ENCODE results near the gene DAPK2.

Gene DAPK2

DNA sequence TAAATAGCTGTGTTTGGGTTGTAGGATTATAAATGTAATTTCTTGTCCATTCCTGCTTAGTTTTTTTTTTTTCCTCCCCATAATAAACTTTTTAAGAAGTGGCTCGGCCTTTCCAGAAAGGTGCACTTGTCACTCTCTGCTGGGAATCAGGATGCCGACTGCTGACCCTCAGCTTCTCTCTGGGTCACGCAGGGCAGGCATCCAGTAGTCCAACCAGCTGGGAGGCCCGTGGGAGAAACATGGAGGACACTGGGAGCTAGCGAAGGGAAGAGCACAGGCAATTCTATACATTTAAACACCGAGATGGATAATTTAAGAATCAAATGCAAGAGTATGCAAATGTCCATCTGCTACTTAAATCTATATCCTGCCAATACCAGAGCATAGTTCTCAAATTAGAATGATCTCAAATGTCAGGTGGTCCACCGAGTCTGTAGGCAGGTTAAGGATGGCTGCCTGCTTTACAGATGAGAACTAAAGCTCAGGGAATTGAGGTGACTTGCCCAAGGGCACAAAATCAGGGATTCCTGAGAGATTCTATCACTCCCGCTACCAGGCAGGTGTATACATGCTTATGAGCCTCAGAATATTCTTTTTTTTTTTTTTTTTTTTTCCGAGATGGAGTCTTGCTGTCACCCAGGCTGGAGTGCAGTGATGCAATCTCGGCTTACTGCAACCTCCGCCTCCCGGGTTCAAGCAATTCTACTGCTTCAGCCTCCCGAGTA is 64.5 kb downstream of the DAPK2 start:
- TF ChIP-seq TAF1 (IDR thresholded peaks at IDR 0.05; ENCODE audit: low read depth) (no peak), NFIC (IDR thresholded peaks at IDR 0.05) (no peak), CREB1 (IDR thresholded peaks at IDR 0.05; ENCODE audit: low read depth) (no peak), EGR1 (IDR thresholded peaks at IDR 0.05) (no peak), ZBTB7A (IDR thresholded peaks at IDR 0.05; ENCODE audit: low read depth) (no peak)
- TF ChIP-seq, protein P1, sequence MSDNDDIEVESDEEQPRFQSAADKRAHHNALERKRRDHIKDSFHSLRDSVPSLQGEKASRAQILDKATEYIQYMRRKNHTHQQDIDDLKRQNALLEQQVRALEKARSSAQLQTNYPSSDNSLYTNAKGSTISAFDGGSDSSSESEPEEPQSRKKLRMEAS (IDR thresholded peaks at IDR 0.05): no peak

DNA sequence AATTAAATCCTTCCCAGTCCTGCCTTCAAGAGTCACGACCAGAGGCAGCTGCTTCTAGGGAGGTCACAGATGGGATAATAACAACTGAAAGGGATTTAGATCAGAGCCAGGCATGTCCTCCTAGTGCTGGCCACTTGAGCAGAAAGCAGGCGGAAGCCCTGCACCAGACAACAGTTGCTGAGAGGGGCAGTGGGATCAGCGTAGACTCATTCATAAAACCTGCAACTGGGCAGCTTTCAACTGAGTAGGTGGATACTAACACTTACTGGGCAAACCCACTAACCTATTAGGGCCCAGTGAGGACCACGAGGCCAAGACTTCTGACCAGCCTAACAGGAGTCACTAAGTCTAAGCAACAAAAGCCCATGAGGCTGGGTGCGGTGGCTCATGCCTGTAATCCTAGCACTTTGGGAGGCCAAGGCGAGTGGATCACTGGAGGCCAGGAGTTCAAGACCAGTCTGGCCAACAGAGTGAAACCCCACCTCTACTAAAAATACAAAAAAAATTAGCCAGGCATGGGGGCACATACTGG is 67.0 kb downstream of the DAPK2 start:
- TF ChIP-seq, protein P1 (IDR thresholded peaks at IDR 0.05): no peak
- TF ChIP-seq FOXM1 (IDR thresholded peaks at IDR 0.05; ENCODE audit: borderline replicate concordance, low read depth): no peak
- no peak for TF ChIP-seq TCF12 (IDR thresholded peaks at IDR 0.05; ENCODE audit: low read depth)
- no peak for TF ChIP-seq CREB1 (IDR thresholded peaks at IDR 0.05; ENCODE audit: low read depth)
- TF ChIP-seq EP300 (IDR thresholded peaks at IDR 0.05; ENCODE audit: borderline replicate concordance): no peak
- TF ChIP-seq RAD21 (IDR thresholded peaks at IDR 0.05; ENCODE audit: low read depth): no peak
- TF ChIP-seq NFIC (IDR thresholded peaks at IDR 0.05): no peak
- no peak for TF ChIP-seq TEAD4 (IDR thresholded peaks at IDR 0.05)
- TF ChIP-seq YY1 (IDR thresholded peaks at IDR 0.05; ENCODE audit: low read depth): no peak
- no peak for TF ChIP-seq TAF1 (IDR thresholded peaks at IDR 0.05; ENCODE audit: low read depth)
- TF ChIP-seq, protein P2, sequence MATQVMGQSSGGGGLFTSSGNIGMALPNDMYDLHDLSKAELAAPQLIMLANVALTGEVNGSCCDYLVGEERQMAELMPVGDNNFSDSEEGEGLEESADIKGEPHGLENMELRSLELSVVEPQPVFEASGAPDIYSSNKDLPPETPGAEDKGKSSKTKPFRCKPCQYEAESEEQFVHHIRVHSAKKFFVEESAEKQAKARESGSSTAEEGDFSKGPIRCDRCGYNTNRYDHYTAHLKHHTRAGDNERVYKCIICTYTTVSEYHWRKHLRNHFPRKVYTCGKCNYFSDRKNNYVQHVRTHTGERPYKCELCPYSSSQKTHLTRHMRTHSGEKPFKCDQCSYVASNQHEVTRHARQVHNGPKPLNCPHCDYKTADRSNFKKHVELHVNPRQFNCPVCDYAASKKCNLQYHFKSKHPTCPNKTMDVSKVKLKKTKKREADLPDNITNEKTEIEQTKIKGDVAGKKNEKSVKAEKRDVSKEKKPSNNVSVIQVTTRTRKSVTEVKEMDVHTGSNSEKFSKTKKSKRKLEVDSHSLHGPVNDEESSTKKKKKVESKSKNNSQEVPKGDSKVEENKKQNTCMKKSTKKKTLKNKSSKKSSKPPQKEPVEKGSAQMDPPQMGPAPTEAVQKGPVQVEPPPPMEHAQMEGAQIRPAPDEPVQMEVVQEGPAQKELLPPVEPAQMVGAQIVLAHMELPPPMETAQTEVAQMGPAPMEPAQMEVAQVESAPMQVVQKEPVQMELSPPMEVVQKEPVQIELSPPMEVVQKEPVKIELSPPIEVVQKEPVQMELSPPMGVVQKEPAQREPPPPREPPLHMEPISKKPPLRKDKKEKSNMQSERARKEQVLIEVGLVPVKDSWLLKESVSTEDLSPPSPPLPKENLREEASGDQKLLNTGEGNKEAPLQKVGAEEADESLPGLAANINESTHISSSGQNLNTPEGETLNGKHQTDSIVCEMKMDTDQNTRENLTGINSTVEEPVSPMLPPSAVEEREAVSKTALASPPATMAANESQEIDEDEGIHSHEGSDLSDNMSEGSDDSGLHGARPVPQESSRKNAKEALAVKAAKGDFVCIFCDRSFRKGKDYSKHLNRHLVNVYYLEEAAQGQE (IDR thresholded peaks at IDR 0.05; ENCODE audit: low read depth): no peak
- no peak for TF ChIP-seq CEBPB (IDR thresholded peaks at IDR 0.05)
- no peak for TF ChIP-seq EGR1 (IDR thresholded peaks at IDR 0.05)
- TF ChIP-seq, protein P3, sequence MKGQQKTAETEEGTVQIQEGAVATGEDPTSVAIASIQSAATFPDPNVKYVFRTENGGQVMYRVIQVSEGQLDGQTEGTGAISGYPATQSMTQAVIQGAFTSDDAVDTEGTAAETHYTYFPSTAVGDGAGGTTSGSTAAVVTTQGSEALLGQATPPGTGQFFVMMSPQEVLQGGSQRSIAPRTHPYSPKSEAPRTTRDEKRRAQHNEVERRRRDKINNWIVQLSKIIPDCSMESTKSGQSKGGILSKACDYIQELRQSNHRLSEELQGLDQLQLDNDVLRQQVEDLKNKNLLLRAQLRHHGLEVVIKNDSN (IDR thresholded peaks at IDR 0.05): no peak

DNA sequence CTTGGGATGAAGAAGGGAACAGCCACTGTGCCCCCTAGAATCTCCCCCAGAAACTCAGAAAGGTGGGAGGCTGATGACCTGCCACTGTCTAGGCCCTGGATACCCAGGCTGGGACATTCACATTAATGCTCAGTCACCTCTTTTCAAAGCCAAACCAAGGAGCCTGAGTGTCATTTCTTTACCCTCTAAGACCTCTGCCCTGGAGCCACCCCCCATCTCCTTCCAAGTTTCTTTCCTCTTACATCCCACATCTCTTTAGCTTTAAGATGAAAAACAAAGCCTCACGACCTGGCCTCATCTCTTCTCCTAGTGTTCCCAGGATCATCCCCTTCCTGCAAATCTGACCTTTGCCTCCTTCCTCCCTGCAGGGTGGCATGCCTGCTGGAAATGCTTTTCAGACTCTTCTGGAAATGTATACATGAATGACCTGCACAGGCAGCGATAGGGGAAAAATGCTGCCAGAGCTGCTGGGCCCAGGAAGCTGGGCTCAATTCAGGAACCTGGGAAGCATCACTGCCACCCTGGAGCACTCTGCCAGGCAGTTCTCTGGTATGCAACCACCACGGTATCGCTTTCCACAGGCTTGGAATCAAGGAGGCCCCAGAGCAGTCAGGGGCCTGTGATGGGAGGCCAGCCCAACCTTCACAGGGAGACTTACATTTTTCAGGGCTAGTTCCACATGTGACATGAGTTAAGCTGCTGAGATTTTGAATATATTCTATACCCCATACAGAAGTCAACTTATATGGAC is 67.6 kb downstream of the DAPK2 start:
- TF ChIP-seq FOXM1 (IDR thresholded peaks at IDR 0.05; ENCODE audit: borderline replicate concordance, low read depth) (no peak), EGR1 (IDR thresholded peaks at IDR 0.05) (no peak), NFIC (IDR thresholded peaks at IDR 0.05) (no peak), CEBPB (IDR thresholded peaks at IDR 0.05) (no peak), RAD21 (IDR thresholded peaks at IDR 0.05; ENCODE audit: low read depth) (no peak), ZBTB7A (IDR thresholded peaks at IDR 0.05; ENCODE audit: low read depth) (no peak), TCF12 (IDR thresholded peaks at IDR 0.05; ENCODE audit: low read depth) (no peak), CREB1 (IDR thresholded peaks at IDR 0.05; ENCODE audit: low read depth) (no peak), EP300 (IDR thresholded peaks at IDR 0.05; ENCODE audit: borderline replicate concordance) (no peak)
- TF ChIP-seq, protein P3 (IDR thresholded peaks at IDR 0.05): no peak
- TF ChIP-seq, protein P2 (IDR thresholded peaks at IDR 0.05; ENCODE audit: low read depth): no peak
- TF ChIP-seq, protein P1 (IDR thresholded peaks at IDR 0.05): no peak

DNA sequence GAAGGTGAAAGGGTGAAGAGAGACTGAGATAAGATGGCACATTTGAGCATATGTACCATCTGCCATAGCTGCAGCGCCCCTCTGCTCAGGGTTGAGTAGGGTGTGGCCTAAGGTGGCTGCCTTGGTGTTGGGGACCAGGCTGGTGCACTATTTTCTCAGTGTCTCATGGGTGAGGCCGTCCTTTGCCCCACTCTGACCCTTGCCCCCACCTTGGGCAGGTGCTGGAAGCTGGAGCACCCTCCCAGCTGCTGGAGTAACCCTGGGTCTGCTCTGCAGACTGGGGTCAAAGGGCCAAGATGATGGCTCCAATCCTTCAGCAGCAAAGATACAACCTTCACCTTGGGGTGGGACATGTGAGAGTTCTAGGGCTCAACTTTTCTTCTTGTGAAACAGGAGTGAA is 69.2 kb downstream of the DAPK2 start:
- TF ChIP-seq ZBTB7A (IDR thresholded peaks at IDR 0.05; ENCODE audit: low read depth): no peak
- no peak for TF ChIP-seq CEBPB (IDR thresholded peaks at IDR 0.05)
- TF ChIP-seq TEAD4 (IDR thresholded peaks at IDR 0.05): no peak
- TF ChIP-seq YY1 (IDR thresholded peaks at IDR 0.05; ENCODE audit: low read depth): no peak
- TF ChIP-seq TAF1 (IDR thresholded peaks at IDR 0.05; ENCODE audit: low read depth): no peak
- TF ChIP-seq EGR1 (IDR thresholded peaks at IDR 0.05): no peak
- TF ChIP-seq EP300 (IDR thresholded peaks at IDR 0.05; ENCODE audit: borderline replicate concordance): no peak
- no peak for TF ChIP-seq RAD21 (IDR thresholded peaks at IDR 0.05; ENCODE audit: low read depth)
- TF ChIP-seq TCF12 (IDR thresholded peaks at IDR 0.05; ENCODE audit: low read depth): no peak
- TF ChIP-seq, protein P1 (IDR thresholded peaks at IDR 0.05): no peak
- TF ChIP-seq, protein P2 (IDR thresholded peaks at IDR 0.05; ENCODE audit: low read depth): no peak
- TF ChIP-seq, protein P3 (IDR thresholded peaks at IDR 0.05): no peak
- TF ChIP-seq FOXM1 (IDR thresholded peaks at IDR 0.05; ENCODE audit: borderline replicate concordance, low read depth): no peak
- no peak for TF ChIP-seq NFIC (IDR thresholded peaks at IDR 0.05)
- TF ChIP-seq CREB1 (IDR thresholded peaks at IDR 0.05; ENCODE audit: low read depth): no peak

Measured in Ishikawa (cell line).